Stomach smooth muscle (tissue), 2 donors: ENCODE measurements around the gene KPNA5.

Source experiments
- H3K27ac ChIP-seq: one replicate; pipeline ENCODE4 v1.7.0; 2013; ENCODE audit warnings: mild to moderate bottlenecking, low read length, inconsistent platforms
- H3K27me3 ChIP-seq, 2 donors: one replicate each; pipeline ENCODE4 v1.7.0; 2013; ENCODE audit warnings: low read length in 2 of 2; ENCODE audit not compliant: insufficient read depth in 2 of 2, control insufficient read depth in 1 of 2
- H3K36me3 ChIP-seq, 2 donors: one replicate each; pipeline ENCODE4 v1.7.0; 2013; ENCODE audit warnings: low read length in 2 of 2; ENCODE audit not compliant: control insufficient read depth in 2 of 2, insufficient read depth in 2 of 2
- H3K4me1 ChIP-seq: one replicate; pipeline ENCODE4 v1.7.0; 2013; ENCODE audit warnings: low read length; ENCODE audit not compliant: control insufficient read depth, insufficient read depth
- H3K4me3 ChIP-seq, 2 donors: one replicate each; pipeline ENCODE4 v1.7.0; 2013; ENCODE audit warnings: low read length in 2 of 2
- H3K9ac ChIP-seq, 2 donors: one replicate each; pipeline ENCODE4 v1.7.0; 2013; ENCODE audit warnings: low read length in 2 of 2, mild to moderate bottlenecking in 1 of 2
- H3K9me3 ChIP-seq, 2 donors: one replicate each; pipeline ENCODE4 v1.7.0; 2013; ENCODE audit warnings: low read length in 2 of 2; ENCODE audit not compliant: control insufficient read depth in 2 of 2
- donor health status: healthy.
- donor health status: Pancreatic carcinoma.

The KPNA5 gene

GRCh38 chr6:116779573-116780164 lies 98.7 kb downstream of the KPNA5 start:
- no peak overlapping the region for H3K4me3 ChIP-seq

GRCh38 chr6:116783852-116784251 lies 102.8 kb downstream of the KPNA5 start:
- Histone ChIP-seq H3K27ac (no peak overlapping the region), H3K36me3 (no peaks in the 10 kb centered on the region), H3K4me3 (no peak overlapping the region), H3K9ac (no peak overlapping the region), H3K9me3 (no peaks in the 10 kb centered on the region), H3K4me1 (no peaks in the 10 kb centered on the region), H3K27me3 (no peaks in the 10 kb centered on the region)

More at GRCh38 chr6:116779573-116780164, 98.7 kb downstream of the KPNA5 start:
- no peaks in the 10 kb centered on the region for H3K9me3 ChIP-seq
- no peak overlapping the region for H3K27ac ChIP-seq
- no peak overlapping the region for H3K9ac ChIP-seq
- H3K36me3 ChIP-seq: no peaks in the 10 kb centered on the region
- no peaks in the 10 kb centered on the region for H3K4me1 ChIP-seq
- H3K27me3 ChIP-seq: no peaks in the 10 kb centered on the region
